DOHH2 (cell line): Measurements from ENCODE around the gene E2F2.

Experiments used
- EZH2phosphoT487 ChIP-seq: fragments of 200-600 bp; sonication (generic); IDR thresholded peaks from 2 replicates; pipeline ENCODE4 v1.6.1; 2017; ENCODE audit warnings: borderline replicate concordance, mild to moderate bottlenecking, antibody characterized with exemption, low read length, moderate library complexity, mixed read lengths
- TF ChIP-seq, protein P1 (sequence below): fragments of 200-600 bp; sonication (generic); IDR thresholded peaks from one replicate; pipeline ENCODE4 v1.5.1; 2014; ENCODE audit warnings: antibody characterized with exemption, mild to moderate bottlenecking, low read depth, low read length; ENCODE audit not compliant: poor library complexity, severe bottlenecking

DNA sequence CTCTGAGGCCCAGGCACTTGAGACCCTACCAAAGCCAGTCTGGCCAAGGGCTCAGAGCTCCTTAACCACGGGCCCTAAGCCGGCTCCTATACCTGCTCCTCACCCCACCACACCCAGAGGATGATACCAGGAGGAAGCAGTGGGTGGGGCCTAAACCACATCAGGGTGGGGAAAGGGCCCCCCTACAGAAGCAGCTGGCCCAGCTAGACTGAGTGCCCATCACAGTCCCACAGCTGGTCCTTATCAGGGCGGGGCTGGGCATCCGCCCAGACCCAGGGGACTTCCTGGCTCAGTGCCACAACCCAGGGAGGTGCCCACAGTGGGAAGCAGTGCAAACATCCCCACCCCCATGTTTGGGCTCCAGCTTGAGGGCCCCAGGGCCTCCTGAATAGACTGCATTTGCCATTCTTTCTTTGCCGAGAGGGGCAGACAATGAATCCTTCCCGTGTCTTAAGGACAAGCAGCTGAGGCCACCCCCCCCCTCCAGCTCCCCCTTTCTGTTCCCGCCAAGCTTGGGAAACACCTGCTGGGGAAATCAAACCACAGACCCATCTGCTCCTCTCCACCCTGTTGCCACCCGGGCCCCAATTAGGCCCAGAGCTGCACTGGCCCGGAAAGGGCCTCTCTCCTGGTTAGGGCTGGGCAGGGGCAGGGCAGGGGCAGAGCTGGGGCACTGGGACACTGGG, 6.2 kb downstream of the E2F2 start:
- TF ChIP-seq, protein P1, sequence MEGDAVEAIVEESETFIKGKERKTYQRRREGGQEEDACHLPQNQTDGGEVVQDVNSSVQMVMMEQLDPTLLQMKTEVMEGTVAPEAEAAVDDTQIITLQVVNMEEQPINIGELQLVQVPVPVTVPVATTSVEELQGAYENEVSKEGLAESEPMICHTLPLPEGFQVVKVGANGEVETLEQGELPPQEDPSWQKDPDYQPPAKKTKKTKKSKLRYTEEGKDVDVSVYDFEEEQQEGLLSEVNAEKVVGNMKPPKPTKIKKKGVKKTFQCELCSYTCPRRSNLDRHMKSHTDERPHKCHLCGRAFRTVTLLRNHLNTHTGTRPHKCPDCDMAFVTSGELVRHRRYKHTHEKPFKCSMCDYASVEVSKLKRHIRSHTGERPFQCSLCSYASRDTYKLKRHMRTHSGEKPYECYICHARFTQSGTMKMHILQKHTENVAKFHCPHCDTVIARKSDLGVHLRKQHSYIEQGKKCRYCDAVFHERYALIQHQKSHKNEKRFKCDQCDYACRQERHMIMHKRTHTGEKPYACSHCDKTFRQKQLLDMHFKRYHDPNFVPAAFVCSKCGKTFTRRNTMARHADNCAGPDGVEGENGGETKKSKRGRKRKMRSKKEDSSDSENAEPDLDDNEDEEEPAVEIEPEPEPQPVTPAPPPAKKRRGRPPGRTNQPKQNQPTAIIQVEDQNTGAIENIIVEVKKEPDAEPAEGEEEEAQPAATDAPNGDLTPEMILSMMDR, result no peak
- no peak for TF ChIP-seq EZH2phosphoT487
